Activated CD4-positive, CD25-positive, alpha-beta regulatory T cell (primary cell): Measurements from ENCODE around the gene UBXN11.

ENCODE experiments used
- DNase-seq, 4 experiments: peaks; one replicate each; lab custom pipeline; 2025; lab: John Stamatoyannopoulos, UW

The UBXN11 gene

GRCh38 chr1:26306290-26307229, at the start of gene UBXN11:
TSS of gene UBXN11 (minus strand) at chr1:26306636. CDS start at chr1:26302883, 3,753 bp downstream.
- peak; percentile 77 to 84 (median 82) for DNase-seq

DNA sequence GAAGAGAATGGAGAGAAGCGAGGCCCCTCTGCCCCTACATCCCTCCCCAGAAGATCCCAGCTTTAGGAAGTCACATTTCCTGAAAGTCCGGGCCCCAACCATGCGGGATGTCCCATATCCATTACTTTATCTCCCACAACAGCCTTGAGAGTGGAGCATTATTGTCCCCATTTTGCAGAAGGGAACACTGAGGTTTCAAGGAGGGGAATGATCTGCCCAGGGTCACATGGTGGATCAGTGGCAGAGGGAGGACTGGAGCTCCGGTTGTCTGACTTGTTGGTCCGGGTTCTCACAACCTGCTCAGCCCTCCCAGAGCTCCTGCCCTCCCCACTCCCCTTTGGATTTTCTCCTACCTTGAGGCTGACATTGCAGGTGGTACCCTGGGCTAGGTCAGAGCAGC, 49.7 kb upstream of the UBXN11 start:
- DNase-seq, result no peak

DNA sequence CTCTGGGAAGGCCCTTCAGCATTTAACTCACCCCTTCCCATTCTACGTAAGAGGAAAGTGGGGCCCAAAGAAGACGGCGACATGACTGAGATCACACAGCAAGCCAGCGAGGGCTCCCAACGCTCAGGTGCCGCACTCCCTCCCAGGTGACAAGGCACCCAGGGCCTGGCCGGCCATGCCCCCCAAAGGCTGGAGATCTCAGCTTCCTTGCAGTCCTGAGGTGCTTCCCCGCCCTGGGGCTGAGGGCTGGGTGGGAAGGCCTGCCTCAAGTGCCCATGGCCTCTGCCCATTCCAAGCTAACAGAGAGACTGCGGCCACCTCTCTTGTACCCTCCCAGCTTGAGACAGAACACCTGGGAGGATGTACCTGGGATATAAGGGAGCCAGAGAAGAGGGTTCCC, 48.5 kb upstream of the UBXN11 start:
- no peak for DNase-seq

- DNase-seq, result no peak
Measured at GRCh38 chr1:26353976-26354820, 47.8 kb upstream of the UBXN11 start, which contains the start of gene CRYBG2. TSS of gene CRYBG2 (minus strand) at chr1:26354130. CDS start at chr1:26346657, 7,473 bp downstream.

GRCh38 chr1:26353210-26353859, 46.9 kb upstream of the UBXN11 start:
- DNase-seq, result no peak

DNA sequence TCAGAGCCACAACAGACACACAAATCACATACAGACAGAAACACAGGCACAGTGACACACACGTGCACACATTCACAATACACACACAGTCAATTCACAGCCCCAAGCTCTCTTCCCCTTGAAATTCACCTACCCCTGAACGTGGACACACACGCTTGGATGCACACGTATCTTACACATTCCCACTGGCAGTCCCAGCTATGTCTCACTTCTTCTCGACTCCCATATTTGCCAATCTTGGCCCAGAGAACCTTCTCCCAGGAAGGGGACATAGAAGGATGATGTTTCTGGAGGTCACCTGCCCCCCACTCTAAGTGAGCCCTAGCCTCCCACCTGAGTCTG, 45.9 kb upstream of the UBXN11 start:
- DNase-seq, result no peak

DNA sequence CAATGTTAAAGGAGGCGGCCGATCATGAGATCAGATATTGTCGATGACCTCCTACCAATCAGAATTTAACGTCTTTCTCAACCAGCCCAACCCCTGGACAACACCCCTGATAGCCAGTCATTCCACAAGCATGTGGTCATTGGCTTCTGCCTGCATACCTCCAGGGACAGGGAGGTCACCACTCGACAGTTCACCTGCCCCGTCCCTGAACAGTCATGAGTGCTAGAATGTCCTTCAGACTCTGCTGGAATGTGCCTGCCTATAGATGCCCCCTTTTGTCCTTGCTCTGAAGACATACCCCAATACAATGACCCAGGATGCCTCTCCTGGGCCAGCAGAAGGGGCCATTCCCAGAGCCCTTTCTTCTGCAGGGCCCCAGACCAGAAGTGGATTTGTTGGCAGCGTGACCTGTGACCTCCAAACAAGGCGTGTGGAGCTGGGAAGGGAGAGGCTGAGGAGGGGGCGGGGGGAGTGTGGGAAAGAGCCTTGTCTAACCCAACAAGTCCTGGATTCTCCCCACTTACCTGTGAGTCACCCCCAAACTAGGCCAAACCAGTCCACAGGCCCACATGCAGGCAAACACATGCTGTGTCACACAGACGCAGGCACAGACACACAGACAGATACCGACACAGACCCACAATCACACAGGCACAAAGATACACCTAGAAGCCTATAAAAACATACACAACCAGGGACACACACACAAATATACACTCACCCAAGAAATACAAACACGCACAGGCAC, 45.3 kb upstream of the UBXN11 start:
- DNase-seq, result no peak

DNA sequence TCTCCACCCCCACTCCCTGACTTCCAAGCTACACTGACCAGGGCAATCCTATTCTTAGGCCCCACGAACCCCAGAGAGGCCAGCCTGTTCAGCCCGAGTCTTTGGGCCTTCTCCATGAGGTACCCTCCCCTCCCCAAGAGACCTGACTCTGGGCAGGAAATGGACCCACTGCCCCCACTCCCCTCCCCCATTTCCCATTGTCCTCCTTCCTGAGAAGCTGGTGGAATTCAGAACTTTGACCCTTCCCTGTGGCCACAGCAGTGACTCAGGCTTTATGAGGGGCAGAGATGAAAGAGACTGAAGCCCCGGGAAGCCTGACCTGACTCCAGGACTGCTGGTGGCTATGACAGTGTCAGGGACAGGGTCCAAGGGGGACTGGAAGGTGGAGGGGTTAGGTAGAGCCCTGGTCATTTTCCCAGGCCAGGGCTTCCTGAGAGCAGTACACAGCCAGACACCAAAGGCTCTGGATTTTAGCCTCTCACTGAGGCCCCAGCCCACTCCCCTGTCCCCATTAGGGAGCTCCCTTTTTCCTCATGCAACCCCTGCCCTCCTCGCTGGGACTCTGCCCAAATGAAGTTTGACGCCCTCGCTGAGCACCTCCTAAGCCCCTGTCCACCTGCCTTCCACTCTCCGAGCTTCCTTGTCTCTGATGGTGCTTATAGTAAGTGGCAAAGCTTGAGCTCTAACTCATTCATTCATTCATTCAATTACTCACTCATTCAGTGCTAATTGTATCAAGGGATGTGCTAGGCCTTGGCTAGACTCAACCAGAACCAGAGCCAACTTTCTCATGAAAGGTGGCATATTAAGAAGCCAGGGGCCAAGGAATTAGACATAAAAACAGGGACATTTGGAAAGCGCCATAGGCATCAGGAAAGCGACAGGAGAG, 44.5 kb upstream of the UBXN11 start:
- DNase-seq, result no peak

DNA sequence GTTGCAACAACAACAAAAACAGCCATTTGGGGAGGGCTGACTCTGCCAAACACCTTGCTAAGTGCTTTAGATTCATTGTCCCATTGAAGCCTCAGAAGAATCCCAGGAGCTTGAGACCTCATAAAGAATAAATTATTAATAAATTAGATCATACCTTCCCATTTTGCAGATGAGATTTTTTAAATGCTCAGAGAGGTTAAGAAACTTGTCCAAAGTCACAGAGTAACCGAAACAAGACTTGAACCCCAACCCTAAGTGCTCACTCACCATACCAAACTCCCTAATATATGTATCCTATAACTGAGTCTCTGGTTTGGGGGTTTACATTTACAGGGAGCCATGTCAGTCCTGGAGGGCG, 43.9 kb upstream of the UBXN11 start:
- DNase-seq, result no peak

DNA sequence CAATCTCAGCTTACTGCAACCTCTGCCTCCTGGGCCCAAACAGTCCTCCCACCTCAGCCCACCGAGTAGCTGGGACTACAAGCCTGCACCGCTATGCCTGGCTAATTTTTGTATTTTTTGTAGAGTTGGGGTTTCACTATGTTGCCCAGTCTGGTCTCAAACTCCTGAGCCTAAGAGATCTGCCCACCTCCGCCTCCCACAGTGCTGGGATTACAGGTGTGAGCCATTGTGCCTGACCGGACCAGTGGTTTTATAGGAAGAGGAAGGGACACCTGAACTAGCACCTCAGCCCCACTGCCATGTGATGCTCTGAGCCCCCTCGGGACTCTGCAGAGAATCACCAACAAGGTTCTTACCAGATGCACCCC, 43.4 kb upstream of the UBXN11 start:
- no peak for DNase-seq

GRCh38 chr1:26349188-26349876, 42.9 kb upstream of the UBXN11 start:
- DNase-seq, result no peak

- DNase-seq, result no peak
Measured at GRCh38 chr1:26346274-26347033, 40.0 kb upstream of the UBXN11 start.

- no peak for DNase-seq
Measured at GRCh38 chr1:26345718-26346117, 39.3 kb upstream of the UBXN11 start.

DNA sequence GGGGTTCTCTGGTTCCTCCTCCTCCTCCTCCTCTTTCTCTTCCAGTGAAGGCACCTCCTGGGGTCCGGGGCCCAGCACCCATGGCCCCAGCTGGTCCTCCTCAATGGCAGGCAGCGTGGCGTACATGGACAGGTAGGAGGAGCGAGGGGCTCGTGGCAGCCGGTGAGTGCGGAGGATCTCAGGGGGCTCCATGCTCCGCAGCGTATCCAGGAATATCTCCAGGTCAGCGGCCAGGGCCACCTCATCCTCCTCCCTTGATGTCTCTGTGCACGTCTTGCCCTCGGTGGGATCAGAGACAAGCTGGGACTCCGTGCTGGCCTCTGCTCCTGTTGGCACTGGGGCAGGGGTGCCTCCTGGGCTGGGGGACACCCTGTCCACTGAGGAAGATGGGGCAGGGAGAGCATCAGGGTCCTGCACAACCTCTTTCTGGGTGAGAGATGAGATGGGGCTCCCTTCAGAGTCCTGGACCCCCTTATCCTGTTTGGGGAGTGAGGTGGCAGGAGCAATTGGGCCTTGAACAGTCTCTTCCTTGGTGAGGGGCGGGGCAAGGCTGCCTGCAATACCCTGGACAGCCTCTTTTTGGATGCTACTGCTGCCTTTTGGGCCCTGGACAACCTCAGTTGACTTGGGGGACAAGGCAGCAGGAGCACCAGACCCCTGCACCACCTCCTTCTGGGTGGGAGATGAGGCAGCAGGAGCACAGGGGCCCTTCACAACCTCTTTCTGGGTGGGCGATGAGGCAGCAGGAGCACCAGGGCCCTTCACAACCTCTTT, 37.9 kb upstream of the UBXN11 start:
- DNase-seq, result no peak

GRCh38 chr1:26340047-26340481, 33.6 kb upstream of the UBXN11 start:
- no peak for DNase-seq

DNA sequence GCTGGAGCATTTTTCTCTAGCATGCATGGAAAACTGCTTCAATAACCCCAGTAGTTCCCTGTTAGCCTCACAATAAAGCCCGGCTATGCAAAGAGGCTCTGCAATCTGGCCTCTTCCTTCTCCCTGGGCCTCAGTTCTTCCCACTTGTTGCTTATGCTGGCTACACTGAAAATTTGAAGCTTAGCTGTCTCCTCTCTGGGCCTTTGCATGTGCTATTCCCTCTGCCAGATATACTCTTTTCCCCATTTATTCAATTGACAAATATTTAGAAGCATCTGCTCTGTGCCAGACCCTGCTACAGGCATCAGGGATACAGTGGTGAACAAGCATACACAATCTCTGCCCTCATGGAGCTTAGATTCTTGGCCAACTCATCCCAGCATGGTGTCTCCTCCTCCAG, 32.2 kb upstream of the UBXN11 start:
- no peak for DNase-seq

GRCh38 chr1:26337625-26338024, 31.2 kb upstream of the UBXN11 start:
- no peak for DNase-seq

DNA sequence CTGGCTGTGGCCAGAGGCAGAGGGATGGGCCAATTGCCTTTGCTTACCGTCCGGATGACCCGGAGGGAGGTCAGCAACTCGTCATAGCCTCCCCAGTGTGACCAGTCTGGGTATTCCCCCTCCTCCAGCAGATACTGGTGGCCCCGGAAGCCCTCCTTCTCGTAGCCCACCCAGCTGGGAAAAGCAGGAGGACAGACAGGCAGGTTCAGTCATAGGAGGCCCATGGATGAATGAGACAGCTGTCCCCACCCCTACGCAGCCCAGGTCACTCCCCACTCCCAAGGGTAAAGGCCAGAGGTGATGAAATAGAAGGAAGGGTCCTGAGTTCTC, 30.7 kb upstream of the UBXN11 start:
- no peak for DNase-seq
